IPS-18a (cell line): ENCODE data around the gene RPS6KA2.

Experiments used
- H3K27ac ChIP-seq: one replicate; pipeline ENCODE4 v1.5.1; 2013; ENCODE audit warnings: low read length
- H3K27me3 ChIP-seq: one replicate; pipeline ENCODE4 v1.6.1; 2013; ENCODE audit warnings: mild to moderate bottlenecking, low read length; ENCODE audit not compliant: control insufficient read depth, insufficient read depth
- H3K36me3 ChIP-seq: one replicate; pipeline ENCODE4 v1.6.1; 2013; ENCODE audit warnings: low read depth, low read length; ENCODE audit not compliant: control insufficient read depth
- H3K4me1 ChIP-seq: one replicate; pipeline ENCODE4 v1.6.1; 2013; ENCODE audit warnings: low read depth, low read length; ENCODE audit not compliant: control insufficient read depth
- H3K4me3 ChIP-seq: one replicate; pipeline ENCODE4 v1.5.1; 2013; ENCODE audit warnings: low read length
- H3K9ac ChIP-seq: one replicate; pipeline ENCODE4 v1.6.1; 2013; ENCODE audit warnings: mild to moderate bottlenecking, low read length, moderate library complexity
- H3K9me3 ChIP-seq: one replicate; pipeline ENCODE4 v1.6.1; 2013; ENCODE audit warnings: low read depth, low read length; ENCODE audit not compliant: control insufficient read depth

The RPS6KA2 gene

GRCh38 chr6:166618866-166619761, 7.9 kb downstream of the RPS6KA2 start:
- no peaks in the 10 kb centered on the region for H3K27me3 ChIP-seq
- no peak overlapping the region for H3K4me3 ChIP-seq
- H3K36me3 ChIP-seq: no peaks in the 10 kb centered on the region
- H3K4me1 ChIP-seq: peaks cover 17% of the 10 kb centered on the region
- H3K9me3 ChIP-seq: no peaks in the 10 kb centered on the region
- H3K27ac ChIP-seq: no peak overlapping the region
- H3K9ac ChIP-seq: no peak overlapping the region

- no peaks in the 10 kb centered on the region for H3K27me3 ChIP-seq
- no peaks in the 10 kb centered on the region for H3K9me3 ChIP-seq
- H3K4me1 ChIP-seq: peaks cover 17% of the 10 kb centered on the region
- H3K27ac ChIP-seq: no peak overlapping the region
- no peak overlapping the region for H3K9ac ChIP-seq
- H3K36me3 ChIP-seq: no peaks in the 10 kb centered on the region
- no peak overlapping the region for H3K4me3 ChIP-seq
These were observed 8.8 kb downstream of the RPS6KA2 start for GRCh38 chr6:166618251-166618650.

- Histone ChIP-seq H3K4me1 (peaks cover 17% of the 10 kb centered on the region), H3K36me3 (no peaks in the 10 kb centered on the region), H3K27ac (no peak overlapping the region), H3K9me3 (no peaks in the 10 kb centered on the region), H3K9ac (no peak overlapping the region), H3K4me3 (no peak overlapping the region), H3K27me3 (no peaks in the 10 kb centered on the region)
These were observed 9.7 kb downstream of the RPS6KA2 start for GRCh38 chr6:166617359-166617758.

GRCh38 chr6:166616261-166617238, 10.5 kb downstream of the RPS6KA2 start:
- H3K36me3 ChIP-seq: no peaks in the 10 kb centered on the region

GRCh38 chr6:166615059-166615770, 11.8 kb downstream of the RPS6KA2 start:
- H3K27me3 ChIP-seq: no peaks in the 10 kb centered on the region
- H3K36me3 ChIP-seq: no peaks in the 10 kb centered on the region
- no peak overlapping the region for H3K9ac ChIP-seq
- H3K4me3 ChIP-seq: no peak overlapping the region
- H3K4me1 ChIP-seq: peaks cover 3% of the 10 kb centered on the region
- H3K9me3 ChIP-seq: no peaks in the 10 kb centered on the region
- no peak overlapping the region for H3K27ac ChIP-seq

More at GRCh38 chr6:166616261-166617238, 10.5 kb downstream of the RPS6KA2 start:
- no peak overlapping the region for H3K27ac ChIP-seq
- H3K9me3 ChIP-seq: no peaks in the 10 kb centered on the region
- no peak overlapping the region for H3K9ac ChIP-seq
- H3K27me3 ChIP-seq: no peaks in the 10 kb centered on the region
- no peak overlapping the region for H3K4me3 ChIP-seq
- peaks cover 12% of the 10 kb centered on the region for H3K4me1 ChIP-seq

GRCh38 chr6:166614589-166614988, 12.5 kb downstream of the RPS6KA2 start:
- Histone ChIP-seq H3K9ac (no peak overlapping the region), H3K27me3 (no peaks in the 10 kb centered on the region), H3K9me3 (no peaks in the 10 kb centered on the region), H3K27ac (no peak overlapping the region), H3K36me3 (no peaks in the 10 kb centered on the region), H3K4me1 (peaks cover 8% of the 10 kb centered on the region), H3K4me3 (no peak overlapping the region)

- H3K9me3 ChIP-seq: no peaks in the 10 kb centered on the region
- H3K27ac ChIP-seq: no peak overlapping the region
- H3K36me3 ChIP-seq: no peaks in the 10 kb centered on the region
- H3K4me3 ChIP-seq: no peak overlapping the region
- H3K4me1 ChIP-seq: peaks cover 8% of the 10 kb centered on the region
- H3K27me3 ChIP-seq: no peaks in the 10 kb centered on the region
- H3K9ac ChIP-seq: no peak overlapping the region
These were observed 12.9 kb downstream of the RPS6KA2 start for GRCh38 chr6:166614171-166614583.

- Histone ChIP-seq H3K9me3 (no peaks in the 10 kb centered on the region), H3K27ac (no peak overlapping the region), H3K36me3 (no peaks in the 10 kb centered on the region), H3K4me3 (no peak overlapping the region), H3K4me1 (peaks cover 8% of the 10 kb centered on the region), H3K27me3 (no peaks in the 10 kb centered on the region), H3K9ac (no peak overlapping the region)
These were observed 14.0 kb downstream of the RPS6KA2 start for GRCh38 chr6:166613027-166613426.

- Histone ChIP-seq H3K4me3 (no peak overlapping the region), H3K27me3 (no peaks in the 10 kb centered on the region), H3K27ac (no peak overlapping the region), H3K9ac (no peak overlapping the region), H3K4me1 (peaks cover 8% of the 10 kb centered on the region), H3K36me3 (no peaks in the 10 kb centered on the region), H3K9me3 (no peaks in the 10 kb centered on the region)
These were observed 14.6 kb downstream of the RPS6KA2 start for GRCh38 chr6:166612471-166612881.

- H3K4me3 ChIP-seq: no peak overlapping the region
- H3K4me1 ChIP-seq: peaks cover 8% of the 10 kb centered on the region
- H3K27me3 ChIP-seq: no peaks in the 10 kb centered on the region
- H3K9me3 ChIP-seq: no peaks in the 10 kb centered on the region
- no peak overlapping the region for H3K9ac ChIP-seq
- H3K36me3 ChIP-seq: no peaks in the 10 kb centered on the region
- H3K27ac ChIP-seq: no peak overlapping the region
These were observed 15.4 kb downstream of the RPS6KA2 start for GRCh38 chr6:166611631-166612030.

GRCh38 chr6:166610069-166610468, 17.0 kb downstream of the RPS6KA2 start:
- Histone ChIP-seq H3K4me3 (no peak overlapping the region), H3K27ac (no peak overlapping the region), H3K9me3 (no peaks in the 10 kb centered on the region), H3K9ac (no peak overlapping the region), H3K36me3 (no peaks in the 10 kb centered on the region), H3K27me3 (no peaks in the 10 kb centered on the region), H3K4me1 (peaks cover 8% of the 10 kb centered on the region)
